Activated CD4-positive, alpha-beta T cell treated with anti-CD3 and anti-CD28 coated beads for 36 hours (primary cell): ENCODE measurements around the gene HOXA11. TPM values are rescaled to one million over a fixed set of nuclear protein-coding genes. Genes with fewer than 3 reads are reported as not detected.
A peak's percentile ranks its signal among the peaks of the same experiment; 100 is the strongest.

Experiments used
- ATAC-seq: fragments of 200-7000 bp; cut with Tn5 transposase; one replicate; pipeline ENCODE4 v1.10.0; 2021; ENCODE audit warnings: mild to moderate bottlenecking, moderate library complexity
- CTCF ChIA-PET: fragments of 350-600 bp; sonication (Branson Sonifier 250); formaldehyde crosslinking; loops from one replicate; lab custom pipeline; 2021; ENCODE audit warnings: antibody characterized with exemption; lab: Charles Lee
- POLR2A ChIA-PET: fragments of 350-600 bp; sonication (Branson Sonifier 250); formaldehyde crosslinking; loops from one replicate; lab custom pipeline; 2021; ENCODE audit warnings: antibody characterized with exemption, inconsistent platforms; lab: Charles Lee
- DNase-seq: peaks from one replicate; pipeline ENCODE4 v3.0.0-alpha.2; 2020
- H3K27ac Mint-ChIP-seq: one replicate; pipeline ENCODE4 v1.8.0; 2021; ENCODE audit warnings: mixed read lengths
- H3K27me3 Mint-ChIP-seq: one replicate; pipeline ENCODE4 v1.8.0; 2021; ENCODE audit warnings: mixed read lengths
- H3K36me3 Mint-ChIP-seq: one replicate; pipeline ENCODE4 v1.8.0; 2021; ENCODE audit warnings: low read depth, mixed read lengths
- H3K4me1 Mint-ChIP-seq: one replicate; pipeline ENCODE4 v1.8.0; 2021; ENCODE audit warnings: mixed read lengths
- H3K4me3 Mint-ChIP-seq: one replicate; pipeline ENCODE4 v1.8.0; 2021; ENCODE audit warnings: mild to moderate bottlenecking, moderate library complexity, mixed read lengths
- H3K9me3 Mint-ChIP-seq: one replicate; pipeline ENCODE4 v1.8.0; 2021; ENCODE audit warnings: low read depth, mixed read lengths
- intact Hi-C, 2 experiments: fragments of 100-400 bp; cut with DNase I in 1 of 2; cut with micrococcal nuclease in 1 of 2; formaldehyde crosslinking; loops; one replicate each; pipeline versions ENCODE4 v1.14.2 to v1.15.1; 2022 to 2024; cut with DNase I, micrococcal nuclease
- total RNA-seq, 2 experiments: library from RNA; stranded (reverse); gene quantifications; one replicate each; pipeline ENCODE4 v1.2.3, GENCODE V29; 2021

Gene HOXA11
- total RNA-seq, 2 experiments from 2014 or later: not detected

DNA sequence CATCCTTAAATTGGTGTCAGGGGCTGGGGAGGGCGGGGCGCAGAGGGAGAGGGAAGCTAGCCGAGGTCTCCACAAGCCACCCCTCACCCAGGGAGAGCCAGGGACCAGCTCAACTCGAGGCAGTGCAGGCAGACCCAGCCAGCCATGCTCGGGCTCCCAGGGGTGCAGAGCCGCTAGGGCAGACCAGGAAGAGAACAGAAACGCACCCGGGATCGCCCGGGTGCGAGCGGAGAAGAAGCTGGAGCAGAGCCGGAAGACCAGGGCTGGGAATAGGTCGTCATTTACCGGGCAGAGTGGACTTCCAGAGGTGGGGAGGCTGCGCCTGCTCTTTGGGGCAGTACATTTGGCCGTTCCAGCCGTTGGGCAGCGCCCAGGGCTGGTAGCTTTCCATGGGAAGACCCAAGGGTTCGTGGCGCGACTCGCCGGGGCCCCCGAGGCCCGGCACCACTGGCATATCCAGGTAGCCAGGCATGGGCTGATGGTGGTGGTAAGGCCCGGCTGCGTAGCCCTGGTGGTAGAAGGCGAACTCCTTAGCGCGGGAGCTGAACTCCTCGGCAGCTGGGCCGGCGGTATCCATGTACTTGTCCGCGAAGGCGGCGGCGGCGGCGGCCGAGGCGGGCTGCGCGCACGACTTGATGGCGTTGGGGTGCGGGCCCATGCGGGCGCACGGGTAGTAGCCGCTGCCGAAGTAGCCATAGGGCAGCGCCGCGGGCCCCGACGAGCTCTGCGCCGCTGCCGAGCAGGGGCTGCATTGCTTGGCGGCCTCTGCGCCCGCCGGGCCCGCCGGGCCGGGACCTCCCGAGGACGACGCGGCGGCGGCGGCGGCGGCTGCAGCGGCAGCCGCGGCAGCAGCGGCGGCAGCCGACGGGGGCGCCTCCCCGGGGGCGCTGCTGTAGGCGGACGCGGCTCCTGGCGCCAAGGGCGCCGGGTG is 14.1 kb upstream of the HOXA11 start:
- ChIA-PET POLR2A (no interaction called here), CTCF (interaction anchor here (0.6 to 1.5 kb wide), 6 partner anchors 9 to 897 kb away, joined by 3 to 5 read pairs (median 3); no protein-coding TSS in a partner anchor)
- intact Hi-C loops: loop anchor here (2.0 to 10.0 kb wide), 9 partner anchors 30 to 898 kb away; partner anchors contain the start of genes HIBADH (in 2 of the 2) and EVX1 (in 1 of the 2)
- DNase-seq (no peak), ATAC-seq (no peak)
- H3K27me3 Mint-ChIP-seq: peaks cover 72% of the 10 kb centered on the region
- no peaks in the 10 kb centered on the region for H3K36me3 Mint-ChIP-seq
- H3K4me1 Mint-ChIP-seq: peaks cover 17% of the 10 kb centered on the region
- H3K9me3 Mint-ChIP-seq: no peaks in the 10 kb centered on the region
- H3K27ac Mint-ChIP-seq: no peak overlapping the region
- H3K4me3 Mint-ChIP-seq: peak overlapping the region; percentile 56

DNA sequence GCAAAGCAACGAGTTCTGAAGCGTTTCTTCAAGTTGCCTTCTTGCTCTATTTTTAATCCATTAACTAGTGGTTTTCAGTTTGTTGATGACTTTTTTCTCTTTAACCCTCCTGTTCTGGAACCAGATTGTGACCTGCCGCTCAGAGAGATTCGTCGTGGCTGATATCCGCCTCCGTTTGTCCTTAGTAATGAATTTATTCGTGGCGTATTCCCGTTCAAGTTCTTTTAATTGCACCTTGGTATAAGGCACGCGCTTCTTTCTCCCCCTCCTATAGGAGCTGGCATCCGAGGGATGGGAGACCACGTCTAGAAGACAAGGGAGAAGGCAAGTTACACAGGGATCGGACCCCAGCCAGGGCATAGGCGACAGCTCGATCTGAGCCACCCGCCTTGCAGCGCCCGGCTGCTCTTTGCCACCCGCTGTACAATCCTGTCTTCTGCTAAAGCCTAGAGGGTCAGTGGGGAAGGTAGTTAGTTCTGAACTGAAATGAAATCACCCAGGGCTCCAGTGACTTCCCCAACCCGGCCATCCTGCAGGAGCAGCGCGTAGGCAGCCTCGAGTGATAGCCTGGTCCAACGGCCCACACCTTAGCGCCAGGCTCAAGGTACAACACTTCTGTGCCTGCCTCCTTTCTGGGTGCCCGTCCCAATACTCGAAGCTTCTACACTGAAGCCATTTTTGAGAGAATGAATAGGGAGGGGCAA is 13.3 kb upstream of the HOXA11 start:
- no peak overlapping the region for H3K4me3 Mint-ChIP-seq
- intact Hi-C loops: loop anchor here (2.0 to 10.0 kb wide), 9 partner anchors 29 to 899 kb away; partner anchors contain the start of genes HIBADH (in 2 of the 2) and EVX1 (in 1 of the 2)
- POLR2A ChIA-PET: no interaction called here
- H3K4me1 Mint-ChIP-seq: peaks cover 21% of the 10 kb centered on the region
- no peaks in the 10 kb centered on the region for H3K36me3 Mint-ChIP-seq
- CTCF ChIA-PET: interaction anchor here (0.6 to 1.5 kb wide), 3 partner anchors 8 to 898 kb away, joined by 3 to 4 read pairs (median 3); no protein-coding TSS in a partner anchor
- ATAC-seq (no peak), DNase-seq (no peak)
- peaks cover 75% of the 10 kb centered on the region for H3K27me3 Mint-ChIP-seq
- H3K9me3 Mint-ChIP-seq: no peaks in the 10 kb centered on the region
- no peak overlapping the region for H3K27ac Mint-ChIP-seq

DNA sequence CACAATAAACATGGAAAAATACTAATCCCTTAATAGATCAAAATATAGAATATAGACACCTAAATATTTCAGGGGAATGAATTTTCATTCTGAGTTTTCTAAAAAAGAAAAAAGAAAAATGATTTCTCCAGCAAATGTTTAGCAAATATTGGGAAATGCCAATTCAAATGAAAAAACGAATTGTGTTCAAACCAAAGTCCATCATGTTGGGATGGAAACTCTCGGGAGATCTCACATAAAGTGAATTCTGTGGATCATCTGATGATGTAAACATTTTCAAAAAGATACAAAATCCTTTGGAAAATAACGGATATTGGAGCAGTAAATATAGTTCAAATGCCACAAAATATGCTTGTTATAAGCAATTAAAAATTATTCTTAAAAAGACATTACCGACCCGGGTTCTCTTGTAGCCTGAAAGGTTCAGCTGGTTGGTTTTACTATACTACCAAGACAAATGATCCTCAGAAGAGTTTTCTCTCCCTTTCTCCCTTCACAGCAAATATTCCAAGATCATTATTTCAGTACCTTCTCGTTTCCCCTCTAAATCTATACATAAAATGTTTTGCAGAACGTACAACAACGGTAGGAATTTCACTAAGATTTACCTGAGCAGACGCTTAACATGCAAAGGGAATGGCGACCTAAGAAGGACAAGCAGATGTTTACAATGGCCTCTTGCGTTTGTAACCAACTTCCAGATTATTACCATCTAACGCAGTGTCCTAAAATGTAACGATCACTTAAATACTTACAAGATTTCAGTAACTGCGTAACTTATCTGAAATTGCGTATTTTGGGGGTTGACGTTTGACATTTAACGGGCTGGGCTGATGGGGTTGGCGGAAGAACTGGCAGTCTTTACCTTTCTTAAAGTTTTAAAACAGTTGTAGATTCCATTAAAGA is 12.4 kb upstream of the HOXA11 start:
- no peak overlapping the region for H3K27ac Mint-ChIP-seq
- H3K27me3 Mint-ChIP-seq: peaks cover 73% of the 10 kb centered on the region
- DNase-seq: no peak
- H3K9me3 Mint-ChIP-seq: no peaks in the 10 kb centered on the region
- no peaks in the 10 kb centered on the region for H3K36me3 Mint-ChIP-seq
- H3K4me1 Mint-ChIP-seq: peaks cover 23% of the 10 kb centered on the region
- H3K4me3 Mint-ChIP-seq: no peak overlapping the region
- ATAC-seq: no peak
- ChIA-PET POLR2A (no interaction called here), CTCF (interaction anchor here (0.7 to 1.5 kb wide), 3 partner anchors 7 to 51 kb away, joined by 3 to 4 read pairs (median 3); no protein-coding TSS in a partner anchor)
- intact Hi-C loops: loop anchor here (1.0 to 10.0 kb wide), 12 partner anchors 29 to 900 kb away; partner anchors contain the start of genes HIBADH (in 2 of the 2) and EVX1 (in 1 of the 2)

DNA sequence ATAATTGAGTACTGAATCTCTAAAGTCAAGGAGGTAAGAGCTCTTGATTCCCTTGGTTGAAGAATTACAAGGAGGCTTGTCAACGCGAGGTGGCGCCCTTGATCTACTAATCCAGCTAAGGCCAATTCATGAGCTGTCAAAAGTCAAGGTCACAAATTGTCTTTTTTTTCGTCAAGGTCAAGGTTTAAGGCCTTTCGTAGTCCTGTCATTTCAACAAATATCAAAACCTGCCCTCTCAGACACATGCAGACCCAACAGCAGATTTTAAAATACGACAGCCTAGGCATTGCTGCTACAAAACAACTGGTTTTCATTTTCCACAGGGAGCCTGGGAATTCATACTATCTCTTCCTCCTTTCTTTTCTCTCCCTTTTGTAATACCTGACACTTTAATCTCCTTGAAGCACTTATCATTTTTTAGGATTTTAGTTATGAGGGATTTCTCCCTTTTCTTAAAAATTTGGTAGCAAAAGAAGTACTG is 11.3 kb upstream of the HOXA11 start:
- Mint-ChIP-seq H3K36me3 (no peaks in the 10 kb centered on the region), H3K9me3 (no peaks in the 10 kb centered on the region), H3K27ac (no peak overlapping the region), H3K4me3 (no peak overlapping the region), H3K4me1 (peaks cover 24% of the 10 kb centered on the region), H3K27me3 (peaks cover 72% of the 10 kb centered on the region)
- DNase-seq (peak; percentile 92), ATAC-seq (no peak)
- intact Hi-C loops: loop anchor here (1.0 to 10.0 kb wide), 11 partner anchors 46 to 901 kb away; partner anchors contain the start of genes HIBADH (in 2 of the 2) and EVX1 (in 1 of the 2)
- ChIA-PET POLR2A (interaction anchor here (0.6 to 0.9 kb wide), 3 partner anchors 32 to 827 kb away, joined by 3 read pairs; no protein-coding TSS in a partner anchor), CTCF (interaction anchor here (0.6 to 3.0 kb wide), 60 partner anchors 9 to 1345 kb away, joined by 3 to 22 read pairs (median 4); partner anchors contain the start of genes HOXA11 and HOXA6)

DNA sequence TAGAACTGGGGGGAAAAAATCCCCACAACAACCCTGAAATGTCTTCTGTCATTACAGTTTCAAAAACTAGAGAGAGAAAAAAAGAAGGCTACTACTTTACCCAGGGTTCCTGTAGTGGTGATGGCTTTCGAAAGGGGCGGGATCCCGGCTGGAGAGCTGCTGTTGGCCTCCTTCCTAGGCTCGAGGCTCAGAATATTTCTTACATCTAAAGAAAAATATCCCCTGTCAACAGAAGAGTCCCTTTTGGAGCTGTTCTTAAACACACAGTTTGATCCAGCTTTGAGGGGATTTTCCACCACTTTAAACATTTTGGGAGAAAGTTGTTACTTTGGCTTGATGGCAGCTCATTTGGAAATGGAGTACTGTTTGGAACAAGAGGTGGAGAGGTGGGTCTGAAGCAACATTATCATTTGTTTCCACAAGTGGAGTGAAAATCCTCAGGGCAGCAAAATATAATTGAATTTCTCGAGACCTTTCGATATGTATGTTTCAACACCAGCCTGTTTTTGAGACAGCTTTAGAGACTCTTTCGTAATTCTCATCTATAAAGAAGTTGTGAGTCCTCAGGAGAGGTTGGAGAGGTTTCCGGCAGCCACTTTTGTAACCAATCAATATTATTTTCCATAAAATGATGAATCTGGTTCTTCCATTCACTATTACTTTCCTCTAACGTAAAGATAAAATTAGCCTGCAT is 9.8 kb upstream of the HOXA11 start:
- Mint-ChIP-seq H3K27ac (no peak overlapping the region), H3K4me1 (peaks cover 12% of the 10 kb centered on the region), H3K9me3 (no peaks in the 10 kb centered on the region), H3K36me3 (no peaks in the 10 kb centered on the region), H3K4me3 (no peak overlapping the region), H3K27me3 (peaks cover 75% of the 10 kb centered on the region)
- DNase-seq: no peak
- CTCF ChIA-PET: interaction anchor here (0.5 to 3.0 kb wide), 16 partner anchors 8 to 900 kb away, joined by 3 to 22 read pairs (median 4); partner anchors contain the start of genes HOXA11, HOXA6 and HOXA7
- ATAC-seq: no peak
- intact Hi-C loops: loop anchor here (5.0 to 10.0 kb wide), 7 partner anchors 47 to 902 kb away; partner anchors contain the start of genes HIBADH (in 2 of the 2) and EVX1 (in 1 of the 2)
- POLR2A ChIA-PET: no interaction called here

DNA sequence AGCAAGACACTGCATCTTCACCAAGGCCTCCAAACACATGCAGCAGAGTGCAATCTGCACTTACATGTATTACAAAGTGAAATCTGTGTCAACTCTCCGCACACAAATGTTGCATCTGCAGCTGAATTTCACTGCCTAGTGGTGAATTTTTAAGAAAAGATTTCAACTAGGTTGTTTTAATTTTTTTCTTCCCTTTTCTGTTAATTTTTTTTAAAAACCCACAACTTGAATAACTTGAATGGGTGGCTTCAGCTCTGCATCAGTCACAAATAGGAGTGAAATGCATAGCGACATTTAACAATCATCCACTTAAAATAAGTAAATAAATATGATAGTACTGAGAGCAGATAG is 8.9 kb upstream of the HOXA11 start:
- intact Hi-C loops: loop anchor here in 1 of 2 experiments (10.0 kb wide), 1 partner anchor 471 kb away; the partner anchor contains the start of gene HIBADH
- ATAC-seq (no peak), DNase-seq (no peak)
- ChIA-PET CTCF (interaction anchor here (0.5 to 3.0 kb wide), 7 partner anchors 7 to 901 kb away, joined by 3 to 22 read pairs (median 3); partner anchors contain the start of gene HOXA11), POLR2A (no interaction called here)
- Mint-ChIP-seq H3K4me1 (peaks cover 12% of the 10 kb centered on the region), H3K9me3 (no peaks in the 10 kb centered on the region), H3K36me3 (no peaks in the 10 kb centered on the region), H3K27ac (no peak overlapping the region), H3K27me3 (peaks cover 80% of the 10 kb centered on the region), H3K4me3 (no peak overlapping the region)

DNA sequence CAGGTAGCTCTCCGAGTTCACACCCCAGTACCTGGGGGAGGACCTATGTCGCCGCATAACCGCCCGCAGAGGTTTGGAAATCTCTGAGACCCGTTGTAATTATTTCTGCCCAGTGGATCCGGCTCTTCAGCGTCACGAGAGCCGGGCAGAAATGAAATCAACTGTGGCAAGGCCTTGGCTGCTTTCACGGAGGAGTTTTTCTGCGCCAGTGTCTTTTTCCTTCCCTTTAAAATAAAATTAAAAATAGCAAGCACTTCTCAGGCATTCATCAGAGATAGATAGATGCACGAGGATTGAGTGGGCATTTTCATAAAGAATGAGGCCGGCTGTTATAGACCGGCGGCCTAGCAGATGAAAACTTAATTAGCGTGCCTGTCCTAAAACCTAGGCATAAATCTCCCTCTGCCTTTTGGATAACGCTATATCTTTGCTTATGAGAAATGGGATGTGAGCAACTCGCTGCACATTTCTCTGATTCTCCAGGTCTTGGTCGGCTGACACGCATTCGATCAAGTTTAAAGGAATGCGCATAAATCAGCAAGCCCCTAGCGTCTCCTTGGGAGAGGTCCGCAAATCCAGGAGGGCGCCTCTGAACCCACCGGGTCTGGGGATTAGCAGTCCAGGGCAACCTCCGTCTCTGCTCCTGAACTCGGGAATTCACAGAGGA is 8.4 kb upstream of the HOXA11 start:
- H3K27me3 Mint-ChIP-seq: peaks cover 79% of the 10 kb centered on the region
- H3K27ac Mint-ChIP-seq: no peak overlapping the region
- H3K4me3 Mint-ChIP-seq: no peak overlapping the region
- H3K9me3 Mint-ChIP-seq: no peaks in the 10 kb centered on the region
- ChIA-PET POLR2A (no interaction called here), CTCF (interaction anchor here (0.7 to 3.0 kb wide), 4 partner anchors 7 to 727 kb away, joined by 3 to 22 read pairs (median 5); partner anchors contain the start of gene HOXA11)
- no peaks in the 10 kb centered on the region for H3K36me3 Mint-ChIP-seq
- H3K4me1 Mint-ChIP-seq: peaks cover 15% of the 10 kb centered on the region
- DNase-seq (no peak), ATAC-seq (no peak)
- intact Hi-C loops: loop anchor here in 1 of 2 experiments (10.0 kb wide), 1 partner anchor 471 kb away; the partner anchor contains the start of gene HIBADH

DNA sequence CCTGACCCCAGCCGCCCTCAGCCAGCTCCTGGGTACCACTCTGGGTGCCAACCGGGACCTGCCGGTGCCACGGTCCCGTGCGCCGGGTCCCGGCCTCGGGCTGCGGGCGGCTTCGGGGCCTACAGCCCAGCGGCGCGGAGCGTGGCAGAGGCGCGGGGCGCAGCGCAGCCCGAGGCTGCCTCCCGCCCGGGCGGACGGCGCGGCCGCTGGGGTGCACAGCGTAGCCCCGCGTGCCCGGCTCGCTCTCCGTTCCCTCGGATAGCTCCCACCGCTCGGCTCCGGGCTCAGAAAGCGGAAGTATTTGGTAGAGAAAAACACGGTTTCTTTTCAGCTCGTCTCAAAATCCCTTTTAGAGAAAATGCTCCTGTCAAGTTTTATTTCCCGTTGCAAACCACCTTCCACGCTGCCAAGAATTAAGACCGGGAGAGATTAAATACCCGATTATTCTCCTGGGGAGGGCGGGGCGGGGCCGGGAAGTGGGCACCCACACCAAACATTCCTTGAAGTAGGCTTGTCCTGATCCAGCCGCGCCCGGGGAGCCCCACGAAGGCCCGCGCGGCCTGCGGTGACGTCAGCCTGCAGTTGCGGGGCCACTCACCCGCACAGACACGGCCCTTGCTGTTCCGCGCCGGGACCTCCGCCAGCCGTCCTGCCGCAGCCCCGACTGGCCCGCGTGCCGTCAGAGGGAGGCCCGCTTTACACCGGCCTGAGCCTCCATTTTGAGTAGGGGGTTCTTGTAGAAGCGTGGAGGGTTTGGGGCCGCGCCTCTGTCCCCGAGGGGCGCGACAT is 7.7 kb upstream of the HOXA11 start:
- ChIA-PET CTCF (interaction anchor here (0.7 to 1.9 kb wide), 4 partner anchors 14 to 115 kb away, joined by 3 to 7 read pairs (median 4); partner anchors contain the start of gene EVX1), POLR2A (no interaction called here)
- ATAC-seq (peak; percentile 48), DNase-seq (no peak)
- H3K4me3 Mint-ChIP-seq: peak overlapping the region; percentile 45
- no peaks in the 10 kb centered on the region for H3K36me3 Mint-ChIP-seq
- peaks cover 22% of the 10 kb centered on the region for H3K4me1 Mint-ChIP-seq
- intact Hi-C loops: loop anchor here in 1 of 2 experiments (10.0 kb wide), 1 partner anchor 472 kb away; the partner anchor contains the start of gene HIBADH
- H3K27ac Mint-ChIP-seq: no peak overlapping the region
- peaks cover 79% of the 10 kb centered on the region for H3K27me3 Mint-ChIP-seq
- no peaks in the 10 kb centered on the region for H3K9me3 Mint-ChIP-seq
